RWPE1 (cell line): Measurements from ENCODE around the gene ADAMTSL3.

Source experiments
- CTCF ChIA-PET: fragments of 350-600 bp; sonication (Branson Sonifier 250); formaldehyde crosslinking; extraction: SDS; loops from one replicate; lab custom pipeline; 2021; lab: Yijun Ruan, JAX
- POLR2A ChIA-PET: fragments of 400-600 bp; formaldehyde crosslinking; extraction: SDS; loops from one replicate; lab custom pipeline; 2020; ENCODE audit warnings: antibody characterized with exemption; ENCODE audit not compliant: low non-redundant PET; lab: Yijun Ruan, JAX
- DNase-seq: peaks from one replicate; pipeline ENCODE4 v3.0.0; 2012; ENCODE audit warnings: low spot score
- H3K27ac ChIP-seq: fragments of 450-650 bp; 2 replicates; pipeline ENCODE4 v1.5.1; 2017
- CTCF ChIP-seq: fragments of 450-650 bp; conservative IDR thresholded peaks from 2 replicates; pipeline ENCODE4 v1.5.1; 2017; ENCODE audit warnings: low read depth, mild to moderate bottlenecking

ADAMTSL3 gene

GRCh38 chr15:83905556-83906273 lies 251.8 kb downstream of the ADAMTSL3 start:
- no peak for DNase-seq
- TF ChIP-seq CTCF, result no peak
- no peak overlapping the region for H3K27ac ChIP-seq
- ChIA-PET CTCF (no interaction called here), POLR2A (no interaction called here)

- POLR2A ChIA-PET, result no interaction called here
- TF ChIP-seq CTCF, result no peak
- no peak for DNase-seq
- CTCF ChIA-PET, result no interaction called here
- H3K27ac ChIP-seq, result no peak overlapping the region
Measured at GRCh38 chr15:83911345-83911744, 257.4 kb downstream of the ADAMTSL3 start.

- TF ChIP-seq CTCF, result no peak
- CTCF ChIA-PET, result no interaction called here
- no peak for DNase-seq
- no peak overlapping the region for H3K27ac ChIP-seq
- POLR2A ChIA-PET, result no interaction called here
Measured at GRCh38 chr15:83912343-83912742, 258.4 kb downstream of the ADAMTSL3 start.

GRCh38 chr15:83913034-83913632 lies 259.2 kb downstream of the ADAMTSL3 start:
- POLR2A ChIA-PET, result no interaction called here
- H3K27ac ChIP-seq, result no peak overlapping the region
- DNase-seq, result no peak
- CTCF ChIA-PET, result no interaction called here
- no peak for TF ChIP-seq CTCF

GRCh38 chr15:83914906-83915305 lies 261.0 kb downstream of the ADAMTSL3 start:
- ChIA-PET POLR2A (no interaction called here), CTCF (interaction anchor here (0.7 kb wide), 1 partner anchor 8 kb away, joined by 6 read pairs; no protein-coding TSS in a partner anchor)
- no peak for DNase-seq
- no peak for TF ChIP-seq CTCF
- H3K27ac ChIP-seq, result no peak overlapping the region

- ChIA-PET POLR2A (no interaction called here), CTCF (no interaction called here)
- DNase-seq, result no peak
- no peak overlapping the region for H3K27ac ChIP-seq
- TF ChIP-seq CTCF, result no peak
Measured at GRCh38 chr15:83917432-83917831, 263.5 kb downstream of the ADAMTSL3 start.
